ENCODE data around the gene PTPRT. TPM values are rescaled to one million over a fixed set of nuclear protein-coding genes. Genes with fewer than 3 reads are reported as not detected.

Gene PTPRT
- total and polyA plus RNA-seq, 10 of the 15 experiments (the other 5 are each of a cell fraction or from before 2014, with no cell fraction given): not detected

DNA sequence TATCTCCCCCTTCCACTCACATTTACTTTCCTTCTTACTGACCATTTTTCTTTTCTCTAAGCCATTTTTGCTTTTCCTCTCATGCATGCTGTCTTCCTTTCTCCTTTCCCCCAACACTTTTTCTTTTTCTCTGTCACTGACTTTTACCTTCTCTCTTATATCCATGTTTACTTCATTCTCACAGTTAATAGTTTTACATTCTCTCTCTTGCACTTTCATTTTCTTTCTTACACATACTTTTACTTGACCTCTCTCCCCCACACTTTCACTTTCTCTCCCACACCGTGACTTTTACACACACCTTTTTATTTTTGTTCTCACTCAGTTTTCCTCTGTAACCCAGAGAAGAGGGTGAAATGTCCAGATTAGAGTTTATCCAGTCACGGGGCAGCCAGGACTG lies 636.3 kb downstream of the PTPRT start (continued):
- TF ChIP-seq PAX8 (IDR thresholded peaks at IDR 0.05): no peak
- no peak for TF ChIP-seq SUPT20H (IDR thresholded peaks at IDR 0.05; ENCODE audit: borderline replicate concordance, control insufficient read depth, low read depth, low read length)
- TF ChIP-seq, protein P1, sequence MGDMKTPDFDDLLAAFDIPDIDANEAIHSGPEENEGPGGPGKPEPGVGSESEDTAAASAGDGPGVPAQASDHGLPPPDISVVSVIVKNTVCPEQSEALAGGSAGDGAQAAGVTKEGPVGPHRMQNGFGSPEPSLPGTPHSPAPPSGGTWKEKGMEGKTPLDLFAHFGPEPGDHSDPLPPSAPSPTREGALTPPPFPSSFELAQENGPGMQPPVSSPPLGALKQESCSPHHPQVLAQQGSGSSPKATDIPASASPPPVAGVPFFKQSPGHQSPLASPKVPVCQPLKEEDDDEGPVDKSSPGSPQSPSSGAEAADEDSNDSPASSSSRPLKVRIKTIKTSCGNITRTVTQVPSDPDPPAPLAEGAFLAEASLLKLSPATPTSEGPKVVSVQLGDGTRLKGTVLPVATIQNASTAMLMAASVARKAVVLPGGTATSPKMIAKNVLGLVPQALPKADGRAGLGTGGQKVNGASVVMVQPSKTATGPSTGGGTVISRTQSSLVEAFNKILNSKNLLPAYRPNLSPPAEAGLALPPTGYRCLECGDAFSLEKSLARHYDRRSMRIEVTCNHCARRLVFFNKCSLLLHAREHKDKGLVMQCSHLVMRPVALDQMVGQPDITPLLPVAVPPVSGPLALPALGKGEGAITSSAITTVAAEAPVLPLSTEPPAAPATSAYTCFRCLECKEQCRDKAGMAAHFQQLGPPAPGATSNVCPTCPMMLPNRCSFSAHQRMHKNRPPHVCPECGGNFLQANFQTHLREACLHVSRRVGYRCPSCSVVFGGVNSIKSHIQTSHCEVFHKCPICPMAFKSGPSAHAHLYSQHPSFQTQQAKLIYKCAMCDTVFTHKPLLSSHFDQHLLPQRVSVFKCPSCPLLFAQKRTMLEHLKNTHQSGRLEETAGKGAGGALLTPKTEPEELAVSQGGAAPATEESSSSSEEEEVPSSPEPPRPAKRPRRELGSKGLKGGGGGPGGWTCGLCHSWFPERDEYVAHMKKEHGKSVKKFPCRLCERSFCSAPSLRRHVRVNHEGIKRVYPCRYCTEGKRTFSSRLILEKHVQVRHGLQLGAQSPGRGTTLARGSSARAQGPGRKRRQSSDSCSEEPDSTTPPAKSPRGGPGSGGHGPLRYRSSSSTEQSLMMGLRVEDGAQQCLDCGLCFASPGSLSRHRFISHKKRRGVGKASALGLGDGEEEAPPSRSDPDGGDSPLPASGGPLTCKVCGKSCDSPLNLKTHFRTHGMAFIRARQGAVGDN (IDR thresholded peaks at IDR 0.05): no peak
- TF ChIP-seq NBN (IDR thresholded peaks at IDR 0.05): peak; percentile 65; the same call in 1 of the 2 replicates
- TF ChIP-seq SIN3A (IDR thresholded peaks at IDR 0.05; ENCODE audit: low read depth, low read length): no peak
- no peak for TF ChIP-seq SREBF1 (IDR thresholded peaks at IDR 0.05; ENCODE audit: low read length)
- TF ChIP-seq CTCF (IDR thresholded peaks at IDR 0.05 in 2 of 3, conservative IDR thresholded peaks at IDR 0.05 in 1 of 3; ENCODE audit: control insufficient read depth in 2 of 3, extremely low read depth in 1 of 3, insufficient read depth in 1 of 3, low read depth in 3 of 3, low read length in 3 of 3): no peak
- TF ChIP-seq RCOR1 (conservative IDR thresholded peaks at IDR 0.05; ENCODE audit: low read depth, low read length): no peak
- no peak for TF ChIP-seq MYC (IDR thresholded peaks at IDR 0.05; ENCODE audit: insufficient read depth, insufficient read length, insufficient replicate concordance, low read length, severe bottlenecking)
- TF ChIP-seq BCL3 (IDR thresholded peaks at IDR 0.05; ENCODE audit: borderline replicate concordance, insufficient read depth, low read depth, low read length, poor library complexity, severe bottlenecking): no peak
- TF ChIP-seq TCF12 (IDR thresholded peaks at IDR 0.05; ENCODE audit: low read depth, low read length): no peak
- no peak for TF ChIP-seq CEBPZ (IDR thresholded peaks at IDR 0.05; ENCODE audit: low read depth, low read length)
- TF ChIP-seq STAT3 (IDR thresholded peaks at IDR 0.05; ENCODE audit: low read depth, low read length): no peak
- no peak for TF ChIP-seq ZNF217 (IDR thresholded peaks at IDR 0.05)
- TF ChIP-seq FOS (IDR thresholded peaks at IDR 0.05; ENCODE audit: borderline replicate concordance, extremely low read depth, insufficient read length): no peak
- TF ChIP-seq DPF2 (IDR thresholded peaks at IDR 0.05): no peak
- TF ChIP-seq KAT2A (conservative IDR thresholded peaks at IDR 0.05; ENCODE audit: control insufficient read depth, low read depth, low read length): no peak
- no peak for TF ChIP-seq NFXL1 (IDR thresholded peaks at IDR 0.05; ENCODE audit: borderline replicate concordance)
- no peak for TF ChIP-seq ASH2L (IDR thresholded peaks at IDR 0.05; ENCODE audit: borderline replicate concordance, low read depth)
- TF ChIP-seq CREB1 (IDR thresholded peaks at IDR 0.05; ENCODE audit: low read depth): no peak
